Epithelial cell of proximal tubule (primary cell): Measurements from ENCODE around the gene LRRC3B. TPM values are rescaled to one million over a fixed set of nuclear protein-coding genes. Genes with fewer than 3 reads are reported as not detected.

Source experiments
- DNase-seq: peaks from one replicate; pipeline ENCODE4 v3.0.0-alpha.2; 2011; ENCODE audit warnings: low read depth
- H3K4me3 ChIP-seq: 2 replicates; pipeline ENCODE4 v1.5.1; 2011; ENCODE audit warnings: low read depth, mild to moderate bottlenecking, low read length
- CTCF ChIP-seq: conservative IDR thresholded peaks from 2 replicates; pipeline ENCODE4 v1.5.1; 2012; ENCODE audit warnings: low read depth, mild to moderate bottlenecking, low read length
- total RNA-seq: library from RNA; depleted of rRNA; stranded (reverse); fragments of >200 nt; gene quantifications from 2 replicates; pipeline ENCODE4 v1.2.3, GENCODE V29; 2015

The LRRC3B gene
- total RNA-seq, 1 donor from 2014 or later, result not detected

GRCh38 chr3:26630669-26631389 lies 8.3 kb downstream of the LRRC3B start:
- no peak for TF ChIP-seq CTCF
- no peak for DNase-seq

GRCh38 chr3:26631390-26631738 lies 8.8 kb downstream of the LRRC3B start:
- no peak for TF ChIP-seq CTCF
- no peak overlapping the region for H3K4me3 ChIP-seq
- DNase-seq, result no peak

More at GRCh38 chr3:26630669-26631389, 8.3 kb downstream of the LRRC3B start:
- no peak overlapping the region for H3K4me3 ChIP-seq

- H3K4me3 ChIP-seq, result no peak overlapping the region
- TF ChIP-seq CTCF, result no peak
- no peak for DNase-seq
These were observed 12.0 kb downstream of the LRRC3B start for GRCh38 chr3:26634601-26635000.

- no peak for TF ChIP-seq CTCF
- DNase-seq, result no peak
- no peak overlapping the region for H3K4me3 ChIP-seq
These were observed 13.6 kb downstream of the LRRC3B start for GRCh38 chr3:26636096-26636727.

- no peak overlapping the region for H3K4me3 ChIP-seq
- no peak for TF ChIP-seq CTCF
- DNase-seq, result no peak
These were observed 15.1 kb downstream of the LRRC3B start for GRCh38 chr3:26637698-26638097.

- DNase-seq, result no peak
- TF ChIP-seq CTCF, result no peak
- H3K4me3 ChIP-seq, result no peak overlapping the region
These were observed 15.5 kb downstream of the LRRC3B start for GRCh38 chr3:26638113-26638512.

- TF ChIP-seq CTCF, result no peak
- no peak for DNase-seq
These were observed 16.8 kb downstream of the LRRC3B start for GRCh38 chr3:26639339-26639738.

More at GRCh38 chr3:26639339-26639738, 16.8 kb downstream of the LRRC3B start:
- no peak overlapping the region for H3K4me3 ChIP-seq
